GM23338 (cell line): ENCODE measurements around the gene DIABLO. TPM values are rescaled to one million over a fixed set of nuclear protein-coding genes. Genes with fewer than 3 reads are reported as not detected.

Source experiments
- ATAC-seq: fragments of 200-7000 bp; cut with Tn5 transposase; 3 replicates; pipeline ENCODE4 v1.9.1; 2020
- DNase-seq: peaks from one replicate; pipeline ENCODE4 v3.0.0-alpha.2; 2015; ENCODE audit warnings: low spot score
- H2AFZ ChIP-seq: fragments of 200-600 bp; sonication (generic); 2 replicates; pipeline ENCODE4 v1.8.0; 2016; ENCODE audit warnings: antibody characterized with exemption, mild to moderate bottlenecking, moderate library complexity
- H3F3A ChIP-seq: fragments of 200-600 bp; sonication (generic); replicated peaks from 2 replicates; pipeline ENCODE4 v1.8.0; 2017; ENCODE audit warnings: antibody characterized with exemption, mixed run types, low read depth
- H3K27ac ChIP-seq: fragments of 200-600 bp; sonication (generic); 2 replicates; pipeline ENCODE4 v1.6.1; 2016; ENCODE audit warnings: low read depth
- H3K27me3 ChIP-seq: fragments of 200-600 bp; sonication (generic); 2 replicates; pipeline ENCODE4 v1.8.0; 2016; ENCODE audit warnings: mild to moderate bottlenecking, mixed run types, moderate library complexity; ENCODE audit not compliant: insufficient read depth
- H3K36me3 ChIP-seq: fragments of 200-600 bp; sonication (generic); 2 replicates; pipeline ENCODE4 v1.8.0; 2016; ENCODE audit warnings: mild to moderate bottlenecking; ENCODE audit not compliant: insufficient read depth
- H3K4me1 ChIP-seq: fragments of 200-600 bp; sonication (generic); 2 replicates; pipeline ENCODE4 v1.8.0; 2016; ENCODE audit warnings: mild to moderate bottlenecking, moderate library complexity; ENCODE audit not compliant: insufficient read depth
- H3K4me2 ChIP-seq: fragments of 200-600 bp; sonication (generic); 2 replicates; pipeline ENCODE4 v1.7.1; 2017; ENCODE audit warnings: mixed run types
- H3K4me3 ChIP-seq: fragments of 200-600 bp; sonication (generic); 2 replicates; pipeline ENCODE4 v1.6.1; 2016; ENCODE audit warnings: mixed run types
- H3K79me2 ChIP-seq: fragments of 200-600 bp; sonication (generic); replicated peaks from 2 replicates; pipeline ENCODE4 v1.8.0; 2017; ENCODE audit warnings: mild to moderate bottlenecking; ENCODE audit not compliant: insufficient read depth
- H3K9me2 ChIP-seq: fragments of 200-600 bp; sonication (generic); 2 replicates; pipeline ENCODE4 v1.8.0; 2017; ENCODE audit not compliant: insufficient read depth
- H4K20me1 ChIP-seq: fragments of 200-600 bp; sonication (generic); replicated peaks from 2 replicates; pipeline ENCODE4 v1.8.0; 2017; ENCODE audit warnings: mild to moderate bottlenecking; ENCODE audit not compliant: insufficient read depth
- H3K27ac Mint-ChIP-seq: 2 replicates; pipeline ENCODE4 v1.8.0; 2020; ENCODE audit warnings: inconsistent platforms, mild to moderate bottlenecking, moderate library complexity, mixed read lengths
- H3K27me3 Mint-ChIP-seq: 3 replicates; pipeline ENCODE4 v1.8.0; 2022; ENCODE audit warnings: low read depth, mild to moderate bottlenecking, moderate library complexity, mixed read lengths, inconsistent platforms; ENCODE audit not compliant: insufficient read depth, poor library complexity
- H3K36me3 Mint-ChIP-seq: 3 replicates; pipeline ENCODE4 v1.8.0; 2021; ENCODE audit warnings: low read depth, mild to moderate bottlenecking, inconsistent platforms, moderate library complexity, mixed read lengths
- H3K4me1 Mint-ChIP-seq: 3 replicates; pipeline ENCODE4 v1.8.0; 2020; ENCODE audit warnings: mild to moderate bottlenecking, inconsistent platforms, mixed read lengths
- H3K4me3 Mint-ChIP-seq: 3 replicates; pipeline ENCODE4 v1.8.0; 2021; ENCODE audit warnings: moderate library complexity, mild to moderate bottlenecking, inconsistent platforms, mixed read lengths
- H3K9me3 Mint-ChIP-seq: 3 replicates; pipeline ENCODE4 v1.8.0; 2020; ENCODE audit warnings: moderate library complexity, mild to moderate bottlenecking, inconsistent platforms, mixed read lengths
- CTCF ChIP-seq, 2 experiments: fragments of 200-600 bp in 1 of 2; sonication (generic) in 1 of 2; conservative IDR thresholded peaks; 2 replicates each; pipeline versions ENCODE4 v1.5.1 to v1.6.1; 2016 to 2017; ENCODE audit warnings: antibody characterized with exemption in 2 of 2, low read depth in 2 of 2, mild to moderate bottlenecking in 2 of 2, moderate library complexity in 1 of 2
- EZH2phosphoT487 ChIP-seq: fragments of 200-600 bp; sonication (generic); IDR thresholded peaks from one replicate; pipeline ENCODE4 v1.8.1; 2018; ENCODE audit warnings: antibody characterized with exemption; ENCODE audit not compliant: unreplicated experiment
- NANOG ChIP-seq: IDR thresholded peaks from 2 replicates; pipeline ENCODE4 v1.6.1; 2016; ENCODE audit warnings: antibody characterized with exemption, borderline replicate concordance
- REST ChIP-seq: IDR thresholded peaks from one replicate; pipeline ENCODE4 v1.6.1; 2018; ENCODE audit warnings: antibody characterized with exemption; ENCODE audit not compliant: unreplicated experiment
- STAT1 ChIP-seq: IDR thresholded peaks from one replicate; pipeline ENCODE4 v1.6.1; 2016; ENCODE audit warnings: antibody characterized with exemption; ENCODE audit not compliant: unreplicated experiment
- ZNF462 ChIP-seq: fragments of 250-450 bp; sonication (Bioruptor Pico); IDR thresholded peaks from 2 replicates; pipeline ENCODE4 v1.5.0; 2020; ENCODE audit warnings: mild to moderate bottlenecking, moderate library complexity
- polyA plus RNA-seq: library from polyadenylated mRNA; unstranded; fragments of >200 nt; fragmentation: Nextera tagmentation; extraction: Ambion mirVana; gene quantifications from 2 replicates; pipeline ENCODE4 v1.2.1, GENCODE V29; 2016
- total RNA-seq: library from RNA; depleted of rRNA; stranded (reverse); fragments of >200 nt; shearing (Covaris generic); gene quantifications from 2 replicates; pipeline ENCODE4 v1.2.3, GENCODE V29; 2014

Gene DIABLO
- total and polyA plus RNA-seq, 2 experiments from 2014 or later = 72.0 to 82.7 TPM

- H3K9me2 ChIP-seq = no peaks in the 10 kb centered on the region
- ATAC-seq (peak; percentile 51), DNase-seq (peak; percentile 40)
- H3K27me3 Mint-ChIP-seq = peaks cover 3% of the 10 kb centered on the region
- no peak overlapping the region for H2AFZ ChIP-seq
- no peaks in the 10 kb centered on the region for H4K20me1 ChIP-seq
- H3K9me3 Mint-ChIP-seq = no peaks in the 10 kb centered on the region; the same call in 2 of the 3 replicates
- H3F3A ChIP-seq = no peaks in the 10 kb centered on the region
- no peak overlapping the region for H3K27ac ChIP-seq
- H3K4me2 ChIP-seq = no peak overlapping the region
- no peaks in the 10 kb centered on the region for H3K36me3 ChIP-seq
- H3K4me1 Mint-ChIP-seq = peaks cover 3% of the 10 kb centered on the region; the same call in 1 of the 3 replicates
- H3K27me3 ChIP-seq = no peaks in the 10 kb centered on the region
- no peak overlapping the region for H3K4me3 ChIP-seq
- no peaks in the 10 kb centered on the region for H3K36me3 Mint-ChIP-seq
- H3K27ac Mint-ChIP-seq = no peak overlapping the region
- H3K79me2 ChIP-seq = no peaks in the 10 kb centered on the region
- no peak overlapping the region for H3K4me3 Mint-ChIP-seq
- no peaks in the 10 kb centered on the region for H3K4me1 ChIP-seq
- TF ChIP-seq EZH2phosphoT487 (no peak), CTCF (conservative IDR thresholded peaks at IDR 0.05; ENCODE audit: low read depth in 2 of 2) (peak; percentile 34 to 53; a peak in 3 of 4 replicates)
These were observed 66.0 kb downstream of the DIABLO start for GRCh38 chr12:122159882-122160281.

- Histone ChIP-seq H4K20me1 (no peaks in the 10 kb centered on the region), H3K4me1 (no peaks in the 10 kb centered on the region), H3K4me3 (no peak overlapping the region), H3K9me2 (no peaks in the 10 kb centered on the region), H3K27ac (no peak overlapping the region), H3K27me3 (no peaks in the 10 kb centered on the region), H3K79me2 (no peaks in the 10 kb centered on the region), H3K4me2 (no peak overlapping the region), H2AFZ (no peak overlapping the region), H3K36me3 (no peaks in the 10 kb centered on the region), H3F3A (no peaks in the 10 kb centered on the region)
- no peak overlapping the region for H3K4me3 Mint-ChIP-seq
- H3K27me3 Mint-ChIP-seq = peaks cover 9% of the 10 kb centered on the region
- peaks cover 3% of the 10 kb centered on the region; the same call in 1 of the 3 replicates for H3K4me1 Mint-ChIP-seq
- no peaks in the 10 kb centered on the region; the same call in 2 of the 3 replicates for H3K9me3 Mint-ChIP-seq
- no peak for ATAC-seq
- DNase-seq = no peak
- H3K36me3 Mint-ChIP-seq = no peaks in the 10 kb centered on the region
- no peak overlapping the region for H3K27ac Mint-ChIP-seq
- no peak for TF ChIP-seq ZNF462 (CRISPR knock-in tag)
- TF ChIP-seq REST = no peak
- no peak for TF ChIP-seq STAT1
- no peak for TF ChIP-seq CTCF (conservative IDR thresholded peaks at IDR 0.05; ENCODE audit: low read depth in 2 of 2)
- no peak for TF ChIP-seq NANOG
These were observed 67.1 kb downstream of the DIABLO start for GRCh38 chr12:122158700-122159285.
